Chondrocyte (in vitro differentiated cells): ENCODE results near the gene IL34. TPM values are rescaled to one million over a fixed set of nuclear protein-coding genes. Genes with fewer than 3 reads are reported as not detected.

ENCODE experiments used
- DNase-seq: peaks from one replicate; pipeline ENCODE4 v3.0.0; 2021; ENCODE audit warnings: mixed read lengths, low spot score
- H3K27ac Mint-ChIP-seq: one replicate; pipeline ENCODE4 v1.8.0; 2021; ENCODE audit warnings: mild to moderate bottlenecking, moderate library complexity, mixed read lengths; ENCODE audit not compliant: unreplicated experiment
- H3K27me3 Mint-ChIP-seq: 2 replicates; pipeline ENCODE4 v1.8.0; 2021; ENCODE audit warnings: low read depth, mixed read lengths
- H3K36me3 Mint-ChIP-seq: 2 replicates; pipeline ENCODE4 v1.8.0; 2021; ENCODE audit warnings: low read depth, mixed read lengths
- H3K4me1 Mint-ChIP-seq: 2 replicates; pipeline ENCODE4 v1.8.0; 2021; ENCODE audit warnings: low read depth, mild to moderate bottlenecking, mixed read lengths
- H3K4me3 Mint-ChIP-seq: one replicate; pipeline ENCODE4 v1.8.0; 2021; ENCODE audit warnings: mild to moderate bottlenecking, moderate library complexity, mixed read lengths; ENCODE audit not compliant: unreplicated experiment
- H3K9me3 Mint-ChIP-seq: 2 replicates; pipeline ENCODE4 v1.8.0; 2021; ENCODE audit warnings: low read depth, mixed read lengths
- CTCF ChIP-seq: fragments of 200-600 bp; sonication (generic); IDR thresholded peaks from 2 replicates; pipeline ENCODE4 v1.5.0; 2021; ENCODE audit warnings: antibody characterized with exemption, mild to moderate bottlenecking, moderate library complexity
- total RNA-seq: library from RNA; stranded (reverse); gene quantifications from 3 replicates; pipeline ENCODE4 v1.2.1, GENCODE V29; 2021

The IL34 gene
- total RNA-seq, 1 donor from 2014 or later: 20.8 TPM

GRCh38 chr16:70689970-70690891 lies 43.9 kb downstream of the IL34 start:
- Mint-ChIP-seq H3K27ac (peak overlapping the region; percentile 100), H3K9me3 (no peaks in the 10 kb centered on the region), H3K4me3 (no peak overlapping the region), H3K36me3 (no peaks in the 10 kb centered on the region), H3K27me3 (no peaks in the 10 kb centered on the region), H3K4me1 (peaks cover 82% of the 10 kb centered on the region)
- no peak for TF ChIP-seq CTCF
- DNase-seq: peak; percentile 94

- H3K9me3 Mint-ChIP-seq: no peaks in the 10 kb centered on the region
- DNase-seq: peak; percentile 90
- peak overlapping the region; percentile 22 for H3K4me3 Mint-ChIP-seq
- H3K4me1 Mint-ChIP-seq: peaks cover 92% of the 10 kb centered on the region
- H3K27me3 Mint-ChIP-seq: no peaks in the 10 kb centered on the region
- no peak for TF ChIP-seq CTCF
- no peaks in the 10 kb centered on the region for H3K36me3 Mint-ChIP-seq
- H3K27ac Mint-ChIP-seq: peak overlapping the region; percentile 100
Measured at GRCh38 chr16:70691223-70692129, 45.1 kb downstream of the IL34 start.

GRCh38 chr16:70692130-70692872 lies 45.9 kb downstream of the IL34 start:
- no peaks in the 10 kb centered on the region for H3K36me3 Mint-ChIP-seq
- DNase-seq: no peak
- H3K27ac Mint-ChIP-seq: peak overlapping the region; percentile 100
- peaks cover 92% of the 10 kb centered on the region for H3K4me1 Mint-ChIP-seq
- no peak overlapping the region for H3K4me3 Mint-ChIP-seq
- H3K27me3 Mint-ChIP-seq: no peaks in the 10 kb centered on the region
- TF ChIP-seq CTCF: no peak
- no peaks in the 10 kb centered on the region for H3K9me3 Mint-ChIP-seq

- H3K4me3 Mint-ChIP-seq: no peak overlapping the region
- peak; percentile 14 for TF ChIP-seq CTCF
- no peak for DNase-seq
- no peaks in the 10 kb centered on the region for H3K27me3 Mint-ChIP-seq
- no peaks in the 10 kb centered on the region for H3K9me3 Mint-ChIP-seq
- peaks cover 92% of the 10 kb centered on the region for H3K4me1 Mint-ChIP-seq
- H3K36me3 Mint-ChIP-seq: peaks cover 1% of the 10 kb centered on the region
- peak overlapping the region; percentile 100 for H3K27ac Mint-ChIP-seq
Measured at GRCh38 chr16:70692873-70693671, 46.7 kb downstream of the IL34 start.
